ENCODE measurements around the gene CACNG1. TPM values are rescaled to one million over a fixed set of nuclear protein-coding genes. Genes with fewer than 3 reads are reported as not detected.
A peak's percentile ranks its signal among the peaks of the same experiment; 100 is the strongest.

Gene CACNG1
- total and polyA plus RNA-seq, 2 of the 4 experiments (the other 2 are of a cell fraction), result not detected

DNA sequence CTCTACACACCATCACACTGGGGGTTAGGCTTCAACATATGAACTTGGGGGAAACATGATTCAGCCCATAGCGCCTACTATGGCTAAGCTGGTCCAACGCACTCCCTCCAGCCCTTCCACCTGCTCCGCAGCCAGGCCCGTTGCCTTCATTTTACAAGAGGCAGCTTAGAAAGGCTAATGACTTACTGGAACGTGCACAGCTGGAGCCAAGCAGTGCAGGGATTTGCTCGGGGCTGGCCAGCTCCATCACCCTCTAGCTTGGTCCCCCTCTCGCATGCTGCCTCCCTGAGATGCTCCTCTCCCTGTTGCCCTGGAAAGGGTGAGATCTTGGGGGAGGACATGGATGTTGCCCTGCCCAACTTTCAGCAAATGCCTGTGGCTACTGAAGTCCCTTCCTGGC, 2.8 kb upstream of the CACNG1 start:
- no peaks in the 10 kb centered on the region for H3K79me1 ChIP-seq (ENCODE audit: low read depth in 1 of 2, low read length in 2 of 2)
- no peak for TF ChIP-seq SMC3 (IDR thresholded peaks at IDR 0.05; ENCODE audit: low read depth, low read length)
- no peak for TF ChIP-seq BHLHE40 (IDR thresholded peaks at IDR 0.05; ENCODE audit: low read depth, low read length)
- no peak for TF ChIP-seq MXI1 (IDR thresholded peaks at IDR 0.05; ENCODE audit: borderline replicate concordance, low read depth, low read length)
- TF ChIP-seq, protein P1, sequence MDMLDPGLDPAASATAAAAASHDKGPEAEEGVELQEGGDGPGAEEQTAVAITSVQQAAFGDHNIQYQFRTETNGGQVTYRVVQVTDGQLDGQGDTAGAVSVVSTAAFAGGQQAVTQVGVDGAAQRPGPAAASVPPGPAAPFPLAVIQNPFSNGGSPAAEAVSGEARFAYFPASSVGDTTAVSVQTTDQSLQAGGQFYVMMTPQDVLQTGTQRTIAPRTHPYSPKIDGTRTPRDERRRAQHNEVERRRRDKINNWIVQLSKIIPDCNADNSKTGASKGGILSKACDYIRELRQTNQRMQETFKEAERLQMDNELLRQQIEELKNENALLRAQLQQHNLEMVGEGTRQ (IDR thresholded peaks at IDR 0.05; ENCODE audit: low read depth, low read length), result no peak
- TF ChIP-seq NFE2L2 (IDR thresholded peaks at IDR 0.05; ENCODE audit: low read depth, low read length), result no peak
- TF ChIP-seq, protein P2, sequence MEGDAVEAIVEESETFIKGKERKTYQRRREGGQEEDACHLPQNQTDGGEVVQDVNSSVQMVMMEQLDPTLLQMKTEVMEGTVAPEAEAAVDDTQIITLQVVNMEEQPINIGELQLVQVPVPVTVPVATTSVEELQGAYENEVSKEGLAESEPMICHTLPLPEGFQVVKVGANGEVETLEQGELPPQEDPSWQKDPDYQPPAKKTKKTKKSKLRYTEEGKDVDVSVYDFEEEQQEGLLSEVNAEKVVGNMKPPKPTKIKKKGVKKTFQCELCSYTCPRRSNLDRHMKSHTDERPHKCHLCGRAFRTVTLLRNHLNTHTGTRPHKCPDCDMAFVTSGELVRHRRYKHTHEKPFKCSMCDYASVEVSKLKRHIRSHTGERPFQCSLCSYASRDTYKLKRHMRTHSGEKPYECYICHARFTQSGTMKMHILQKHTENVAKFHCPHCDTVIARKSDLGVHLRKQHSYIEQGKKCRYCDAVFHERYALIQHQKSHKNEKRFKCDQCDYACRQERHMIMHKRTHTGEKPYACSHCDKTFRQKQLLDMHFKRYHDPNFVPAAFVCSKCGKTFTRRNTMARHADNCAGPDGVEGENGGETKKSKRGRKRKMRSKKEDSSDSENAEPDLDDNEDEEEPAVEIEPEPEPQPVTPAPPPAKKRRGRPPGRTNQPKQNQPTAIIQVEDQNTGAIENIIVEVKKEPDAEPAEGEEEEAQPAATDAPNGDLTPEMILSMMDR (conservative IDR thresholded peaks at IDR 0.05; ENCODE audit: low read depth, low read length), result no peak
- TF ChIP-seq POLR2A (IDR thresholded peaks at IDR 0.05; ENCODE audit: low read depth, low read length), result no peak
- no peak for TF ChIP-seq CHD1 (IDR thresholded peaks at IDR 0.05; ENCODE audit: low read depth, low read length)
- TF ChIP-seq, protein P3, sequence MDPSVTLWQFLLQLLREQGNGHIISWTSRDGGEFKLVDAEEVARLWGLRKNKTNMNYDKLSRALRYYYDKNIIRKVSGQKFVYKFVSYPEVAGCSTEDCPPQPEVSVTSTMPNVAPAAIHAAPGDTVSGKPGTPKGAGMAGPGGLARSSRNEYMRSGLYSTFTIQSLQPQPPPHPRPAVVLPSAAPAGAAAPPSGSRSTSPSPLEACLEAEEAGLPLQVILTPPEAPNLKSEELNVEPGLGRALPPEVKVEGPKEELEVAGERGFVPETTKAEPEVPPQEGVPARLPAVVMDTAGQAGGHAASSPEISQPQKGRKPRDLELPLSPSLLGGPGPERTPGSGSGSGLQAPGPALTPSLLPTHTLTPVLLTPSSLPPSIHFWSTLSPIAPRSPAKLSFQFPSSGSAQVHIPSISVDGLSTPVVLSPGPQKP (IDR thresholded peaks at IDR 0.05; ENCODE audit: borderline replicate concordance, low read depth, low read length), result no peak
- TF ChIP-seq FOS (IDR thresholded peaks at IDR 0.05; ENCODE audit: low read depth, low read length), result no peak
- TF ChIP-seq MAZ (IDR thresholded peaks at IDR 0.05; ENCODE audit: borderline replicate concordance, low read depth, low read length), result no peak
- no peak for TF ChIP-seq RCOR1 (IDR thresholded peaks at IDR 0.05; ENCODE audit: insufficient replicate concordance, low read length)
- H4K5ac ChIP-seq (ENCODE audit: low read depth, low read length), result no peak overlapping the region
- H3K4me1 ChIP-seq (ENCODE audit: control insufficient read depth, insufficient read depth, low read length), result no peaks in the 10 kb centered on the region
- no peaks in the 10 kb centered on the region for H4K20me1 ChIP-seq (ENCODE audit: insufficient read depth, low read length)
- no peak overlapping the region for H3K9ac ChIP-seq (ENCODE audit: low read depth, low read length)
- H3K23ac ChIP-seq (ENCODE audit: low read depth, low read length), result no peak overlapping the region
- H2BK5ac ChIP-seq (ENCODE audit: low read depth, low read length, poor library complexity, severe bottlenecking), result no peak overlapping the region
- BruUV-seq (replicated peaks), result no TSS peak
- in situ Hi-C loops (cut with MboI; ENCODE audit: low sequenced_read_pairs) (no loop called here), dilution Hi-C loops (cut with HindIII; ENCODE audit: low sequenced_read_pairs, unreplicated experiment) (no loop called here), intact Hi-C loops (cut with micrococcal nuclease) (no loop called here)
- ChIA-PET POLR2A (ENCODE audit: unreplicated experiment) (no interaction called here), CTCF (no interaction called here)
- peaks cover 61% of the 10 kb centered on the region for H3K27me3 ChIP-seq (ENCODE audit: control insufficient read depth, insufficient read depth, low read length)
- H2BK15ac ChIP-seq (ENCODE audit: low read depth, low read length), result no peak overlapping the region
- H3K4me2 ChIP-seq (ENCODE audit: low read depth, low read length), result no peak overlapping the region
- H3K36me3 ChIP-seq (ENCODE audit: control insufficient read depth, insufficient read depth, low read length), result no peaks in the 10 kb centered on the region
- ATAC-seq (ENCODE audit: low read depth) (no peak), DNase-seq (no peak)
- H3K14ac ChIP-seq (replicated peaks; ENCODE audit: low read depth, low read length), result no peak overlapping the region
- H3K9me3 ChIP-seq (ENCODE audit: control insufficient read depth, insufficient read depth, low read length), result no peaks in the 10 kb centered on the region; the same call in 1 of the 2 replicates
- no peak overlapping the region for H4K91ac ChIP-seq (ENCODE audit: insufficient read depth, low read depth, low read length)
- no peak overlapping the region for H2BK20ac ChIP-seq (ENCODE audit: low read depth, low read length)
- H2AK9ac ChIP-seq (replicated peaks; ENCODE audit: low read depth, low read length, poor library complexity), result peak overlapping the region; percentile 37
- H4K8ac ChIP-seq (ENCODE audit: low read depth in 2 of 2, low read length in 2 of 2), result no peak overlapping the region
- H3K9me1 ChIP-seq (ENCODE audit: insufficient read depth, low read length), result no peaks in the 10 kb centered on the region
- H2BK120ac ChIP-seq (ENCODE audit: low read depth, low read length), result no peak overlapping the region
- no peak overlapping the region for H3K27ac ChIP-seq (ENCODE audit: insufficient read depth, low read length)
- H3K56ac ChIP-seq (ENCODE audit: extremely low read depth, insufficient read depth, low read length), result no peak overlapping the region
- H2AK5ac ChIP-seq (ENCODE audit: low read depth, low read length), result no peak overlapping the region
- WGBS, 2 experiments (ENCODE audit: extremely low coverage in 2 of 2, insufficient read length in 1 of 2), result no CpG with 5 or more reads among the region's 7 CpGs
- H3K18ac ChIP-seq (ENCODE audit: low read depth, low read length), result no peak overlapping the region
- no peak overlapping the region for H3K4me3 ChIP-seq (ENCODE audit: insufficient read depth, low read depth, low read length)
- peak overlapping the region; percentile 7 for H2AFZ ChIP-seq (replicated peaks; ENCODE audit: low read length, poor library complexity)
- H3K4ac ChIP-seq (ENCODE audit: low read depth, low read length), result no peak overlapping the region

Measured in IMR-90 (cell line).